B cell (primary cell): ENCODE measurements around the gene NCK2. TPM values are rescaled to one million over a fixed set of nuclear protein-coding genes. Genes with fewer than 3 reads are reported as not detected.

ENCODE experiments used
- ATAC-seq: fragments of 200-7000 bp; cut with Tn5 transposase; one replicate; pipeline ENCODE4 v1.10.0; 2021; ENCODE audit warnings: low read depth, mild to moderate bottlenecking, moderate number of reproducible peaks, moderate library complexity
- CTCF ChIA-PET: fragments of 350-600 bp; sonication (Branson Sonifier 250); formaldehyde crosslinking; loops from one replicate; lab custom pipeline; 2021; ENCODE audit warnings: antibody characterized with exemption, inconsistent platforms; lab: Charles Lee
- POLR2A ChIA-PET: fragments of 350-600 bp; sonication (Branson Sonifier 250); formaldehyde crosslinking; loops from one replicate; lab custom pipeline; 2021; ENCODE audit warnings: antibody characterized with exemption; lab: Charles Lee
- DNase-seq: peaks from one replicate; pipeline ENCODE4 v3.0.0; 2013
- H2AFZ ChIP-seq: 2 replicates; pipeline ENCODE4 v1.6.1; 2012; ENCODE audit warnings: mild to moderate bottlenecking, low read depth, low read length; ENCODE audit not compliant: insufficient read depth, poor library complexity, severe bottlenecking
- H3K27ac ChIP-seq, 2 donors: 1 replicate in 1 of 2; 2 replicates in 1 of 2; pipeline ENCODE4 v1.5.1; 2012 to 2013; ENCODE audit warnings: low read length in 2 of 2, mild to moderate bottlenecking in 2 of 2, moderate library complexity in 1 of 2
- H3K27me3 ChIP-seq, 4 experiments: fragments of 200-600 bp in 1 of 4; sonication (generic) in 1 of 4; replicated peaks in 1 of 4; 1 replicate in 2 of 4; 2 replicates in 2 of 4; pipeline versions ENCODE4 v1.6.1 to v1.7.0; 2013 to 2016; ENCODE audit warnings: low read length in 3 of 4, mild to moderate bottlenecking in 2 of 4, mixed read lengths in 1 of 4, moderate library complexity in 1 of 4; ENCODE audit not compliant: insufficient read depth in 4 of 4, control insufficient read depth in 3 of 4; ENCODE audit errors: control extremely low read depth in 1 of 4
- H3K36me3 ChIP-seq, 2 experiments: replicated peaks in 1 of 2; 1 replicate in 1 of 2; 2 replicates in 1 of 2; pipeline versions ENCODE4 v1.6.1 to v1.7.1; 2013; ENCODE audit warnings: low read length in 1 of 2; ENCODE audit not compliant: insufficient read depth in 2 of 2, control insufficient read depth in 1 of 2; ENCODE audit errors: control extremely low read depth in 1 of 2, extremely low read depth in 1 of 2
- H3K4me1 ChIP-seq, 2 donors: fragments of 200-600 bp in 1 of 2; sonication (generic) in 1 of 2; 1 replicate in 1 of 2; 2 replicates in 1 of 2; pipeline versions ENCODE4 v1.5.1 to v1.6.1; 2013 to 2017; ENCODE audit warnings: low read length in 2 of 2; ENCODE audit not compliant: control insufficient read depth in 2 of 2, insufficient read depth in 2 of 2
- H3K4me2 ChIP-seq: replicated peaks from 2 replicates; pipeline ENCODE3; 2012; ENCODE audit warnings: mild to moderate bottlenecking, low read depth, low read length; ENCODE audit not compliant: poor library complexity, severe bottlenecking
- H3K4me3 ChIP-seq, 5 experiments: fragments of 200-600 bp in 1 of 5; sonication (generic) in 1 of 5; 1 replicate in 3 of 5; 2 replicates in 2 of 5; pipeline versions ENCODE4 v1.5.1 to v1.7.0; 2011 to 2016; ENCODE audit warnings: low read length in 4 of 5, mild to moderate bottlenecking in 4 of 5, low read depth in 2 of 5, control low read depth in 1 of 5, moderate library complexity in 1 of 5; ENCODE audit not compliant: insufficient read depth in 1 of 5; ENCODE audit errors: control extremely low read depth in 1 of 5, extremely low read depth in 1 of 5
- H3K79me2 ChIP-seq: fragments of 200-600 bp; sonication (generic); one replicate; pipeline ENCODE4 v1.6.0; 2016; ENCODE audit warnings: low read length; ENCODE audit not compliant: control insufficient read depth, insufficient read depth
- H3K9ac ChIP-seq: fragments of 200-600 bp; sonication (generic); 2 replicates; pipeline ENCODE4 v1.6.1; 2017; ENCODE audit warnings: mild to moderate bottlenecking, low read length, moderate library complexity
- H3K9me3 ChIP-seq, 3 donors: one replicate each; pipeline versions ENCODE4 v1.6.1 to v1.7.1; 2013; ENCODE audit warnings: low read length in 2 of 3; ENCODE audit not compliant: control insufficient read depth in 2 of 3, insufficient read depth in 1 of 3; ENCODE audit errors: control extremely low read depth in 1 of 3
- H4K20me1 ChIP-seq: 2 replicates; pipeline ENCODE4 v1.6.0; 2012; ENCODE audit warnings: mild to moderate bottlenecking, low read length; ENCODE audit not compliant: insufficient read depth, control insufficient read depth, poor library complexity, severe bottlenecking
- H3K27ac Mint-ChIP-seq: one replicate; pipeline ENCODE4 v1.8.0; 2021; ENCODE audit warnings: mixed read lengths
- H3K27me3 Mint-ChIP-seq: one replicate; pipeline ENCODE4 v1.8.0; 2021; ENCODE audit warnings: mixed read lengths
- H3K4me1 Mint-ChIP-seq: one replicate; pipeline ENCODE4 v1.8.0; 2021; ENCODE audit warnings: mixed read lengths
- H3K4me3 Mint-ChIP-seq: one replicate; pipeline ENCODE4 v1.8.0; 2021; ENCODE audit warnings: mixed read lengths
- H3K9me3 Mint-ChIP-seq: one replicate; pipeline ENCODE4 v1.8.0; 2022; ENCODE audit warnings: mixed read lengths; ENCODE audit not compliant: insufficient read depth
- EZH2 ChIP-seq: IDR thresholded peaks from 2 replicates; pipeline ENCODE4 v1.6.1; 2012; ENCODE audit warnings: borderline replicate concordance, low read depth, mild to moderate bottlenecking, moderate library complexity, low read length; ENCODE audit not compliant: insufficient read depth, poor library complexity, severe bottlenecking
- WGBS: methylation state at CpG from one replicate; pipeline ENCODE4 v1.1.5; 2013; ENCODE audit warnings: missing lambda C conversion rate; ENCODE audit not compliant: insufficient coverage; 5-methylcytosine and 5-hydroxymethylcytosine counted together
- intact Hi-C: fragments of 100-400 bp; cut with micrococcal nuclease; formaldehyde crosslinking; loops from one replicate; pipeline ENCODE4 v1.10.0; 2022
- polyA plus RNA-seq: library from polyadenylated mRNA; depleted of rRNA; stranded (reverse); fragments of >200 nt; gene quantifications from 2 replicates; pipeline ENCODE4 v1.2.3, GENCODE V29; 2012
- total RNA-seq, 2 donors: library from RNA; stranded (reverse); fragments of 120-200 nt in 1 of 2; gene quantifications; 1 replicate in 1 of 2; 2 replicates in 1 of 2; pipeline versions ENCODE4 v1.2.3 to v1.2.4, GENCODE V29; 2013 to 2022
- TF ChIP-seq, protein P1 (sequence below): fragments of 200-600 bp; IDR thresholded peaks from one replicate; pipeline ENCODE4 v1.8.0; 2022; ENCODE audit warnings: antibody characterized with exemption, mild to moderate bottlenecking

NCK2 gene
- total and polyA plus RNA-seq, 2 donors (not counting 1 experiment from before 2014, with no cell fraction given), result 64.2 to 72.3 TPM

DNA sequence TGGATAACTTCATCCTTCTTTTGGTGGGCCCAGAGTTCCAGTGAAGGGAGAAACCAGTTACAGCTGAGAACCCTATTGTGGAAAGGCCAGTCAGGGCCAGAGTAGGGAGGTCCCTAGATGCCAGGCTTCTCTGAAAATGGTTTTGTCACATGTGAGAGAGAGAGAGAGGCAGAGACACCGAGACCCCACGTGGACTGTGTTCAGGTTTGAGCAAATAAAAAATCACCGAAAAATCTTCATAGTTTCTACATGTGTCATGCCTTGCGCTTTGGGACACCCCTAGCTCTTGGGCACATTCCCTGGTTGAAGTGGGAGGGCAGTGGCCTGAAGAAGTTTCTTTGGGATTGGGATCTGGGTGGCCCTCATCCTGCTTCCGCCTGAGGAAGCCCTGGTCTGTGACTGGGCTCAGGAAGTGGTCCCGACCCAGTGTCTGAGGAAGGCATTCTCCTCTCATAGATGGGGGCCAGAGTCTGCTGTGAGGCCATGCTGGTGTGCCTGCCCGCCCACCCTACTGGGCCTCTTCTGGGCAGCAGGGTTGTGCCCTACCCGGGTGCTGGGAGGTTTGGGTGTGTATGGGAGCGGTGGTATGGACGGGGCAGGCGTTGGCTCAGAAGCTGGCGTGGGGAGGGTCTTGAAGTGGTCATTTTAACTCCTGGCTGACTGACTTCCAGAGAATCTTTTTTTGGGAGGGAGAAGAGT lies 16.1 kb downstream of the NCK2 start:
- Histone ChIP-seq H3K79me2 (peaks cover 100% of the 10 kb centered on the region), H3K9ac (no peak overlapping the region), H2AFZ (no peak overlapping the region), H3K9me3 (no peaks in the 10 kb centered on the region), H3K4me2 (peak overlapping the region; percentile 29), H3K36me3 (peaks cover 0 to 21% of the 10 kb centered on the region in 2 experiments), H3K27me3 (no peaks in the 10 kb centered on the region), H4K20me1 (peaks cover 91% of the 10 kb centered on the region), H3K27ac (peak overlapping the region in 1 of 2 donors; percentile 52), H3K4me3 (no peak overlapping the region), H3K4me1 (peaks cover 56 to 68% of the 10 kb centered on the region in 2 donors)
- no peak for DNase-seq
- Mint-ChIP-seq H3K4me3 (no peak overlapping the region), H3K27ac (peak overlapping the region; percentile 37), H3K4me1 (peaks cover 79% of the 10 kb centered on the region), H3K27me3 (no peaks in the 10 kb centered on the region), H3K9me3 (no peaks in the 10 kb centered on the region)
- WGBS, result 93% methylated on average over 10 of the region's 12 CpGs
- ATAC-seq, result no peak
- intact Hi-C loops, result no loop called here
- ChIA-PET CTCF (no interaction called here), POLR2A (no interaction called here)
- TF ChIP-seq, protein P1, sequence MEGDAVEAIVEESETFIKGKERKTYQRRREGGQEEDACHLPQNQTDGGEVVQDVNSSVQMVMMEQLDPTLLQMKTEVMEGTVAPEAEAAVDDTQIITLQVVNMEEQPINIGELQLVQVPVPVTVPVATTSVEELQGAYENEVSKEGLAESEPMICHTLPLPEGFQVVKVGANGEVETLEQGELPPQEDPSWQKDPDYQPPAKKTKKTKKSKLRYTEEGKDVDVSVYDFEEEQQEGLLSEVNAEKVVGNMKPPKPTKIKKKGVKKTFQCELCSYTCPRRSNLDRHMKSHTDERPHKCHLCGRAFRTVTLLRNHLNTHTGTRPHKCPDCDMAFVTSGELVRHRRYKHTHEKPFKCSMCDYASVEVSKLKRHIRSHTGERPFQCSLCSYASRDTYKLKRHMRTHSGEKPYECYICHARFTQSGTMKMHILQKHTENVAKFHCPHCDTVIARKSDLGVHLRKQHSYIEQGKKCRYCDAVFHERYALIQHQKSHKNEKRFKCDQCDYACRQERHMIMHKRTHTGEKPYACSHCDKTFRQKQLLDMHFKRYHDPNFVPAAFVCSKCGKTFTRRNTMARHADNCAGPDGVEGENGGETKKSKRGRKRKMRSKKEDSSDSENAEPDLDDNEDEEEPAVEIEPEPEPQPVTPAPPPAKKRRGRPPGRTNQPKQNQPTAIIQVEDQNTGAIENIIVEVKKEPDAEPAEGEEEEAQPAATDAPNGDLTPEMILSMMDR, result no peak
- no peak for TF ChIP-seq EZH2

DNA sequence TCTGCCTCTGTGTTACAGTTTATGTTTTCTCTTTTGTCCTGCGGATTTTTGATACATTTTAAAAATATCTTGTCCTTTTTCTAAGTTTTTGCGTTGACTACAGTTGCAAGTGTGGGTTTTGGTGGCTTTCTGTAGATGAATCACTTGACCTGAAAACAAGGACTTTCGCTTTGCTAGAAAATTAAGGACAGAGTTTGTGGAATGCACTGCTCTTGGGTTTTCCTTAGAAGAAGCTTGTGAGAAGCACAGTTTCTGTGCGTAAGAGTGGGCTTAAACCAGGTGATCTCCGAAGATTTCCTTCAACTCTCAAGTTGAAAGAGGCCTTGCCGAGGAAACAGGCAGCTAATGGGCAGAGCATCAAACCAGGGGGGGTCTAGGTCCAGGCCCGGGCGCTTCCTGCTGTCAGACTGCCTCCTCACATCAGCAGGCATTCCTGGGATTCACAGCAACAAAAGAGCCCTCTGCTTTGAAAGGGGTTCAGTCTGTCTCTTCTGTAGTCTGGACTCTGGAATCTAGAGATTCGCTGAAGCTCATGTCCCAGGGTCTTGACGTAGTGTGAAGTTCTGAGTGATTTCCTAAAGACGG lies 17.3 kb downstream of the NCK2 start:
- H3K4me2 ChIP-seq, result peak overlapping the region; percentile 1
- H3K4me1 Mint-ChIP-seq, result peaks cover 73% of the 10 kb centered on the region
- H3K4me1 ChIP-seq, result peaks cover 44 to 58% of the 10 kb centered on the region in 2 donors
- no peaks in the 10 kb centered on the region for H3K9me3 Mint-ChIP-seq
- H3K36me3 ChIP-seq, result peaks cover 0 to 28% of the 10 kb centered on the region in 2 experiments
- H3K27ac Mint-ChIP-seq, result peak overlapping the region; percentile 26
- DNase-seq (no peak), ATAC-seq (no peak)
- intact Hi-C loops, result no loop called here
- no peak overlapping the region for H3K4me3 ChIP-seq
- peaks cover 0 to 2% (median 0%) of the 10 kb centered on the region in 3 donors for H3K9me3 ChIP-seq
- H2AFZ ChIP-seq, result no peak overlapping the region
- WGBS, result 98% methylated on average over 6 of the region's 11 CpGs
- CTCF ChIA-PET, result no interaction called here
- peaks cover 95% of the 10 kb centered on the region for H4K20me1 ChIP-seq
- peaks cover 100% of the 10 kb centered on the region for H3K79me2 ChIP-seq
- H3K27ac ChIP-seq, result peak overlapping the region in 1 of 2 donors; percentile 1
- H3K9ac ChIP-seq, result no peak overlapping the region
- POLR2A ChIA-PET, result no interaction called here
- H3K27me3 ChIP-seq, result no peaks in the 10 kb centered on the region
- H3K27me3 Mint-ChIP-seq, result no peaks in the 10 kb centered on the region
- no peak for TF ChIP-seq EZH2
- TF ChIP-seq, protein P1, result no peak
- H3K4me3 Mint-ChIP-seq, result peak overlapping the region; percentile 26
